T-helper 9 cell (primary cell): ENCODE results near the gene CXXC1.
A peak's percentile ranks its signal among the peaks of the same experiment; 100 is the strongest.
"Not testable (repeated sequence)": the region's sequence is repeated elsewhere in the genome, so short reads cannot be mapped to it uniquely, and the experiment has no call there.

ENCODE experiments used
- DNase-seq: peaks from one replicate; pipeline ENCODE4 v3.0.0-alpha.2; 2020

Gene CXXC1

DNA sequence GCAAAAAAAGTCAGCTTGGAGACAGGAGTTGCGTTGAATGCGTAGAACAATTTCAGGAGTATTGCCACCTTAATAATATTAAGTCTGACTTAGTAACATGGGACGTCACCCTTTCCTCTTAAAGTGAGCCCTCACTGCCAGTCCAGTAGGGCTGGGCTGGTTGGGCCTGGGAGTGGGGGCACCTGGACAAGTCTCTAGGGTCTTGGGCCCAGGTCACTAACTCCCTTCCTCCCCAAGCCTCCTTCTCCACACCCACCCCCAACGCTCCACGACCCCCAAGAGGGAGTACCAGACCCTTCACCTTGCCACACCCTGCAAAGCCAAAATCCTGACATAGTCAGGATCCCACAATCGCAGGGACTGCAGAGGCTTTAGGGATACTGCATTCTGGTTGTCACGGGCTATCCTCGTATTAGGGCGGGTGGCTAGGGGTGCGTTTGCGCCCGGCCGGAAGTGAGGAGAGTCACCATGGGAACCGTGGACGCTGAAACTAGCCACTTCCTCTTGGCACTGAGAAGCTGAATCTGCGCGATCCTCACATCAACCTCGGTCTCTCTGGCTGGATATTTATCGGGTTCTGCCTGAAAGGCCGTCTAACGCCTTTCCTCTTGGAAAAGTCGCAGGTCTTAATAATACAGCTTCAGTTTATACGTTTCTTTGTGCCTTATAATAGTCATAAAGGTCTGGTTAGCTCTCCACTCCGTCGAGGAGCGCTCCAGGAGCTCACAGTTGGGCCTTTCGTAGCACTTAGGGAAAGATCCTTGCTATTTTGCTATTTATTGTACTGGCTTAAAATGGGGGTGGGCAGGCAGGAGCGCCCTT, 10.3 kb upstream of the CXXC1 start:
- DNase-seq: peak; percentile 55

DNA sequence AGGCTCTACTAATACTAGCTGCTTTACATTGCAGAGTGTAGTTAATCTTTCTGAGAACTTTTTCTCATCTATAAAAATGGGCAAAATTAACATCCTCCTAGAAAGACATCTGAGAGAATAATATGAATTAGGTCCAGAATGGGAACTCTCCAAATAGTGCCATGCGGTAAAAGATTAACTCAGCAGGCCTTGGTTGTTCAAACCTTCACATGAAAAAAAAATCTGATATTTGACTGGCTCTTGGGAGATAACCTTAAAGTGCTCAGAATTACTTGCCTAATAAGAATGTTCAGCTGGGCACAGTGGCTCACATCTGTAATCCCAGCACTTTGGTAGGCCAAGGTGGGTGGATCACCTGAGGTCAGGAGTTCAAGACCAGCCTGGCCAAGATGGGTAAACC, 5.5 kb upstream of the CXXC1 start:
- DNase-seq: no peak

- DNase-seq: no peak
These were observed 1.6 kb upstream of the CXXC1 start for GRCh38 chr18:50289108-50289443.

GRCh38 chr18:50288348-50289107, 1.0 kb upstream of the CXXC1 start:
- not testable (repeated sequence) for DNase-seq

- no peak for DNase-seq
These were observed 458 bp downstream of the CXXC1 start for GRCh38 chr18:50287028-50287440.

DNA sequence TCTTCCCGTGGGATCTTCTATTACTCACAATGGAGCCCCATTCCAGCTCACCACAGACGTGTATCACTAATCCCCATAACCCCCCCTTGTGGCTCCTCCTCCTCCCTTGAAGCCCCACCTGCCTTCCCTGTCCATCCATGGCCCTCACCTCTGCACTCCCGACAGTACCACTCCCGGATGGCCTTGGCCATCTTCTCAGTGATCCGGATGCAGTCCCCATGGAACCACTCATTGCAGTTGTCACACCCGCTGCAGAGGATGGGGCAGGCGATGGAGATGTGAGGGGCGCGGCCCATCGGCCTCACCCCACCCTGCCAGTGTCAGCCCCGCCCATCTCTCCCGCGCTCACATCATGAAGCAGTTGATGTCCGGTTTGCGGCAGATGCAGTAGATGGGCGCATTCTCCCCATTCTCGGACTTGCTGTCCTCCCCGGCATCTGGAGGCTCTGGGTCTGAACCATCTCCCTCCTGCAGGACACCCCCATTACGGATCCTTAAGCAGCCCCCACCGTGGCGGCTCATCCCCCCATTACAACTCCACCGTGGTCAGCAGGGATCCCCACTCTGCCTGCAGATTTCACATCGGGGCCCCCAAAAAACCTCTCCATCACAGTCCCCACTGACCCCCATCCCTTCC, 983 bp downstream of the CXXC1 start:
- DNase-seq: no peak

DNA sequence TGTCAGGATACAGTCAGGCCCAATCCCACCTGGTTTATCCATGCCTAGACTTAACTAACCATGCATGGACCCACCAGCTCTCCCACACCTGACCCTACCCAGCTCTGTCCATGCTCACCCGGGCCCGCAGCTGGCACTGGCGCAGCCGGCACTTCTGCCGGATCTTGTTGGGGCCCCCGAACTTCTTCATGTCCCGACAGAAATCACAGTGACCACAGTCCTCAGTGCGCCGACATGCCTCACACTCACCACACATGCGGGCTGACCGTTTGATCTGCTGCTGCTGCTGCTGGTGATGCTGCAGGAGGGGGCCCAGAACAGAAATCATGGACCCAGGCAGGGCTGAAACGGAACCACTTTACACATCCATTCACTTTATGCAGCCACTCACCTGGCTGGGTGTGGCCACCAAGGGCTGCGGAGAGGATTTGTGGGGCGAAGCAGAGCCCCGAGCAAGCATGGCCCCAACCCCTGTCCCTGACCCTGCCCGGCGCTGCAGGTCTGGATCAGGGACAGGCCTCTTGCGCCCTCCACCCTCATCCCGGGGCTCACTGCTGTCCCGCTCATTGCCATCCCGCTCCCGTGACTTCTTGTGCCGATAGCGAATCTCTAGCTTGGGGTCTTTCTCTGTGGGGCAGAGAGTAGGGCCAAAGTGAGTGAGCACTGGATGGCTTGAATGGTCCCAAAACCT, 1.7 kb downstream of the CXXC1 start:
- no peak for DNase-seq

DNA sequence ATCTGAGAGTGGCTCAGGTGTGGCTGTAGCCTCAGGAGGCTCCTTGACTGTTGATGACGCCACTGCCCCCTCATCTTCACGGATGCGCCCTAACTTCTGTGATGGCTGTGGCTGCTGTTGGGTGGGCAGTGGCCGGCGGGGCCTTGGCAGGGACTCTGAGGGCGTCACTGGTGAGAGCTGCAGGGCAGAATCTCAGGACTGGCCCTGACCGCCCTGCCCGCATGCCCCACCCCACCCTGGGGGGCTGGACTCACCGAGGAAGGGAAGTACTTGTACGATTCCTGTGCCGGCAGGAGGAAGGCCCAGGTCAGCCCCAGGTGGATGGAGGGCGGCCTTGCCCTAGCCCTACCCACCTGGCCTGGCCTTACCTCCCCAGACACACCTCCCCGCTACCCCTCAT, 2.4 kb downstream of the CXXC1 start:
- DNase-seq: no peak

DNA sequence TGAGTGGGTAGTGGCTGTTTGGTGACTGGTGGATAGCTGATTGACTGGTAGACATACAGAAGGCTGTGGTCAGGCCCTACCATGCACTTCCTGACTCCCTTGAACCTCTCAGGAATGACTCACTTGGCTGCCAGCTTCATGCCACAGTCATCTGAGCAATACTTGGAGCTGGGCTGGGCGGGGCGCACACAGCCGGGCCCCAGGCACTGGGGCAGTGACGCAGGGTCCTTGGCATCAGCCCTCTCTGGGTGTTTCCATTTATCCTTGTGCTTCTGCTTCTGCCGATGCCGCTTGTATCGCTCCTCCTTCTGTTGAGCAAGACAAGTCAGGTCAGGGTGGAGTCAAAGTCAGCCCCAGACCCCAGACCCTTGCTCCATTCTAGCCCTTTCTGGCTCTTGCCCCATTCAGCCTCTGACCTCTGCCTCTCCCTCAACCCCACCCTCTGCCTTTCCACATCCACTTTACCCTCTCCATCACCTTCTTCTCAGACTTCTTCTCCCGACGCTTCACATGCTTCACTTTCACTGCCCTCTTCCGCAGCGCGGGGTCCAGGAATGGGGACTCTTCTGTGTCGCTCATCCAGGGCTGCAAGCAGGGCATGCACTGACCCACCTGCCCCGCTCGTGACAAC, 3.1 kb downstream of the CXXC1 start:
- DNase-seq: no peak

DNA sequence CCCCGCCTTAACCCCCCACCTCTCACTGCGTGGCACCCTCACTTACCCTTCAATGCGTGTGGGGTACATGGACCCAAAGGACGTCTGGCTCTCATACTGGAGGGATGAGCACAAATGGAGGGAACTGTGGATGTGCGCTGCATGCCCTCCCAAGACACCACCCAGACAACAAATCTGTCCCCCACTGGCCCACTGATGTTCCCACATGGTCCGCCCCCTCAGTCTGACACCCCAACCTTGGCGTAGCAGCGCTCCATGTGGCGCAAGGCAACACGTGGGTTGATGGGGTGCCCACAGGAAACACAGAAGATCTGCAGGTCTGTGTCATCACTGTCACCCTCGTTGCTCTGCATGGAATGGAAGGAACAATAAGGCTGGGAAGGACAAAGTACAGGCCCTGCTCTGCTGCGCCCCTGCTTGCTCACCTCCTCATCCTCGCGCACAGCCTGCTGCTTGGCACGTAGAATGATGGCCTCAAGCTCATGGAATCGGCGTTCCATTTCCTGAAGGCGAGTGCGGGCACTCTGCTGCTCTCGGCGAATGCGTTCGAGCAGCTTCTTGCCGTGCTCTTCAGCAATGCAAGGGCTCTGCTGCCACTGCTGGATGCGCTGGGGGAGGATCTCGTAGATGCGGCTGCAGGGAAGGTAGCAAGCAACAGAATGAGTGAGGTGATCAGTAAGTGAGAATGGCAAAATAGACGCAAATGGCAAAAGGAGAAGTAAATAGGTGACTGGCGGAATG, 3.9 kb downstream of the CXXC1 start:
- DNase-seq: no peak

- DNase-seq: no peak
These were observed 4.8 kb downstream of the CXXC1 start for GRCh38 chr18:50282521-50283335.

- no peak for DNase-seq
These were observed 5.4 kb downstream of the CXXC1 start for GRCh38 chr18:50281972-50282520.

DNA sequence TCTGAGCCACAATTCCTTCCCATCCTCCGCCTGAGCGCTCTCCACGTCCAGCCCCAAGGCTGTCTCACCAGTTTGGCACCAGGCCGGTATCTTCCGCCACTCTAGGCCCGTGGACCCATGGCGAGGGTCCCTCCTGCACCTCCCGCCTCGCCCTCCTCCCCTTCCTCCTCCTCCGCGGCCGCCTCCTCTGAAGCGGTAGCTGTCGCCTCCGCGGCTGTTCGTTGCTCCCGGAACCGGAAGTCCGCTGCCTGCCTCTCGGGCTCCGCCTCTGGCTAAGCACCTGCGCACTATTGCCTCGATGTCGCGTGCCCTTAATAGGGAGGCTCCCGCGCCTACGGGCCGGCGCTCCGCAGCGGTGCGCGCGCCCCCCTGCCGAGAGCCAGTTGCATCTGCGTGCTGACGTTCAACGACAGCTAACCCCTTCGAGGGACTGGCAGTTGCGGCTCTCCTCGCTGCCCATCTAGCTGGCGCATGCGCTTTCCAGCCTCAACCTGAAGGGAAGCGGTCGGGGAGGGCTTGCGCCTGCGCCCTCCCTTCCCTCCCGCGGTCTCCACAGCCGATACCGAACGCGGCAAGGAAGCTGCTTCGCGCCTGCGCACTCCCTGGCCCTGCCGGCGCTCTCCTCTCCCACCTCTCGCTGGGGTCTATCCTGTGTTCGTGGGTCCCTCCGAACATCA, 6.1 kb downstream of the CXXC1 start, which contains the start of gene MBD1:
MBD1 (minus strand) TSS at position 229 of the 677 bp plus-strand sequence. CDS start 1,531 bp downstream, outside the sequence.
- peak; percentile 94 for DNase-seq

- DNase-seq: no peak
These were observed 6.7 kb downstream of the CXXC1 start for GRCh38 chr18:50280707-50281294.

GRCh38 chr18:50279752-50280151, 7.7 kb downstream of the CXXC1 start:
- DNase-seq: no peak

- no peak for DNase-seq
These were observed 9.6 kb downstream of the CXXC1 start for GRCh38 chr18:50277942-50278341.

GRCh38 chr18:50276452-50276851, 11.0 kb downstream of the CXXC1 start:
- DNase-seq: no peak

GRCh38 chr18:50275503-50276036, 11.9 kb downstream of the CXXC1 start:
- DNase-seq: no peak

DNA sequence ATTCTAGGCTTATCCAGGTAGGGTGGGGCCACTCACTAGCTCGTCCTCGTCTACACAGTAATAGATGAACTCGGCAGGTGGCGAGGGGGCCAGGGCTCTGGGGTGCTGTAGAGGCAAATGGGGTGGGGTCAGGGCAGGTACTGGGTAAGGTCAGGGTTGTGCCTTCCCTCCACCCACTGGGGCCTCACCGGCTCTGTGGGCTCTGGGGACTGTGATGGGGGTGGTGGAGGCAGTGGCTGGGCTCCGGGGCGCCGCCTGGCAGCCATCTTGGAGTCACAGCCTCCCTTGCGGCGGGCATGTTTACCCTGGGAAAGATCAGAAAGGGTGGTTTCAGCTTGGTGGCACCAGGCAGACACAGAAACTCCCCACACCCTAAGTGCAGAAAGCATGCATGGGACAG, 12.6 kb downstream of the CXXC1 start:
- no peak for DNase-seq
